Esophagus muscularis mucosa (tissue), 3 donors: ENCODE measurements around the gene SEPSECS.

Experiments used
- POLR2AphosphoS5 ChIP-seq, 2 donors: sonication (generic); formaldehyde crosslinking; IDR thresholded peaks; one replicate each; pipeline ENCODE4 v1.6.1; 2017; ENCODE audit warnings: antibody characterized with exemption in 2 of 2
- TF ChIP-seq, protein P1 (sequence below), 3 experiments: fragments of 200-600 bp in 2 of 3; fragments of 450-650 bp in 1 of 3; sonication (generic) in 2 of 3; IDR thresholded peaks; one replicate each; pipeline ENCODE4 v1.5.1; 2017 to 2019; ENCODE audit warnings: antibody characterized with exemption in 3 of 3, mild to moderate bottlenecking in 2 of 3, moderate library complexity in 1 of 3

GRCh38 chr4:25161593-25161950, 1.3 kb upstream of the SEPSECS start:
- no peak for TF ChIP-seq POLR2AphosphoS5 (IDR thresholded peaks at IDR 0.05)
- TF ChIP-seq, protein P1, sequence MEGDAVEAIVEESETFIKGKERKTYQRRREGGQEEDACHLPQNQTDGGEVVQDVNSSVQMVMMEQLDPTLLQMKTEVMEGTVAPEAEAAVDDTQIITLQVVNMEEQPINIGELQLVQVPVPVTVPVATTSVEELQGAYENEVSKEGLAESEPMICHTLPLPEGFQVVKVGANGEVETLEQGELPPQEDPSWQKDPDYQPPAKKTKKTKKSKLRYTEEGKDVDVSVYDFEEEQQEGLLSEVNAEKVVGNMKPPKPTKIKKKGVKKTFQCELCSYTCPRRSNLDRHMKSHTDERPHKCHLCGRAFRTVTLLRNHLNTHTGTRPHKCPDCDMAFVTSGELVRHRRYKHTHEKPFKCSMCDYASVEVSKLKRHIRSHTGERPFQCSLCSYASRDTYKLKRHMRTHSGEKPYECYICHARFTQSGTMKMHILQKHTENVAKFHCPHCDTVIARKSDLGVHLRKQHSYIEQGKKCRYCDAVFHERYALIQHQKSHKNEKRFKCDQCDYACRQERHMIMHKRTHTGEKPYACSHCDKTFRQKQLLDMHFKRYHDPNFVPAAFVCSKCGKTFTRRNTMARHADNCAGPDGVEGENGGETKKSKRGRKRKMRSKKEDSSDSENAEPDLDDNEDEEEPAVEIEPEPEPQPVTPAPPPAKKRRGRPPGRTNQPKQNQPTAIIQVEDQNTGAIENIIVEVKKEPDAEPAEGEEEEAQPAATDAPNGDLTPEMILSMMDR (IDR thresholded peaks at IDR 0.05), result no peak
